IPS-20b (cell line): ENCODE measurements around the gene TET2.

Experiments used
- H3K27ac ChIP-seq: one replicate; pipeline ENCODE4 v1.5.1; 2013; ENCODE audit warnings: low read length
- H3K27me3 ChIP-seq: 2 replicates; pipeline ENCODE4 v1.6.1; 2013; ENCODE audit warnings: mild to moderate bottlenecking, low read length, inconsistent platforms; ENCODE audit not compliant: insufficient read depth
- H3K36me3 ChIP-seq: 2 replicates; pipeline ENCODE4 v1.6.1; 2013; ENCODE audit warnings: low read depth, mild to moderate bottlenecking, inconsistent platforms, low read length, moderate library complexity; ENCODE audit not compliant: insufficient read depth
- H3K4me1 ChIP-seq: 2 replicates; pipeline ENCODE4 v1.6.1; 2013; ENCODE audit warnings: mild to moderate bottlenecking, control low read depth, inconsistent platforms, low read length, moderate library complexity; ENCODE audit not compliant: insufficient read depth
- H3K4me3 ChIP-seq: 2 replicates; pipeline ENCODE4 v1.5.1; 2013; ENCODE audit warnings: mild to moderate bottlenecking, low read length, inconsistent platforms
- H3K9ac ChIP-seq: 2 replicates; pipeline ENCODE4 v1.6.1; 2013; ENCODE audit warnings: low read depth, mild to moderate bottlenecking, inconsistent platforms, low read length, moderate library complexity
- H3K9me3 ChIP-seq: 2 replicates; pipeline ENCODE4 v1.6.1; 2013; ENCODE audit warnings: mild to moderate bottlenecking, low read depth, low read length, inconsistent platforms; ENCODE audit not compliant: insufficient read depth

The TET2 gene

GRCh38 chr4:105186701-105187161 is 40.1 kb downstream of the TET2 start:
- Histone ChIP-seq H3K9me3 (no peaks in the 10 kb centered on the region), H3K36me3 (no peaks in the 10 kb centered on the region), H3K27me3 (no peaks in the 10 kb centered on the region), H3K9ac (no peak overlapping the region), H3K4me1 (peaks cover 4% of the 10 kb centered on the region), H3K27ac (no peak overlapping the region), H3K4me3 (no peak overlapping the region)

GRCh38 chr4:105189855-105190650 is 43.4 kb downstream of the TET2 start:
- H3K9me3 ChIP-seq = no peaks in the 10 kb centered on the region
- H3K4me3 ChIP-seq = no peak overlapping the region
- H3K4me1 ChIP-seq = peaks cover 6% of the 10 kb centered on the region
- H3K27ac ChIP-seq = no peak overlapping the region
- no peak overlapping the region for H3K9ac ChIP-seq
- H3K27me3 ChIP-seq = no peaks in the 10 kb centered on the region
- no peaks in the 10 kb centered on the region for H3K36me3 ChIP-seq

GRCh38 chr4:105191621-105192210 is 45.0 kb downstream of the TET2 start:
- Histone ChIP-seq H3K27ac (no peak overlapping the region), H3K9ac (no peak overlapping the region), H3K4me3 (no peak overlapping the region), H3K9me3 (no peaks in the 10 kb centered on the region), H3K4me1 (peaks cover 6% of the 10 kb centered on the region), H3K27me3 (no peaks in the 10 kb centered on the region), H3K36me3 (no peaks in the 10 kb centered on the region)

DNA sequence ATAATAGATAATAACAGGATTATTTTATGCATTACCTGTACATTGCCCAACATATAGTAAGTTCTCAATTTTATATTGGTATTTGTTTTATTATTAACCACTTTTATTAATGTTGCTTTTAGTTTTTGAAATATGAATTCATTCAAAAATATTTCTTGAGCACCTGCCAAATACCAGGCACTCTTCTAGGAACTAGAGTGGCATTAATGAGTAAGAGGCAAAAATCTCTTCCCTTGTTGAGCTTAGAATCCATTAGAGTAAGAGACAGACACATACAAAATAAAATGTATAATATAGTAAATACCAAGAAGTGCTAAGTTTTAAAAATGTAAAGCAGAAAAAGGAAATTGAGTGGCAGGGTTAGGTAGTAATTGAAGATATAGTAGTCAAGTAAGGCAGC is 45.8 kb downstream of the TET2 start:
- H3K27ac ChIP-seq = no peak overlapping the region
- no peak overlapping the region for H3K9ac ChIP-seq
- peaks cover 6% of the 10 kb centered on the region for H3K4me1 ChIP-seq

GRCh38 chr4:105192910-105193309 is 46.2 kb downstream of the TET2 start:
- Histone ChIP-seq H3K36me3 (no peaks in the 10 kb centered on the region), H3K27me3 (no peaks in the 10 kb centered on the region), H3K27ac (no peak overlapping the region), H3K9me3 (no peaks in the 10 kb centered on the region), H3K9ac (no peak overlapping the region), H3K4me3 (no peak overlapping the region), H3K4me1 (peaks cover 6% of the 10 kb centered on the region)

More for the DNA sequence above, 45.8 kb downstream of the TET2 start:
- Histone ChIP-seq H3K4me3 (no peak overlapping the region), H3K27me3 (no peaks in the 10 kb centered on the region), H3K36me3 (no peaks in the 10 kb centered on the region), H3K9me3 (no peaks in the 10 kb centered on the region)

DNA sequence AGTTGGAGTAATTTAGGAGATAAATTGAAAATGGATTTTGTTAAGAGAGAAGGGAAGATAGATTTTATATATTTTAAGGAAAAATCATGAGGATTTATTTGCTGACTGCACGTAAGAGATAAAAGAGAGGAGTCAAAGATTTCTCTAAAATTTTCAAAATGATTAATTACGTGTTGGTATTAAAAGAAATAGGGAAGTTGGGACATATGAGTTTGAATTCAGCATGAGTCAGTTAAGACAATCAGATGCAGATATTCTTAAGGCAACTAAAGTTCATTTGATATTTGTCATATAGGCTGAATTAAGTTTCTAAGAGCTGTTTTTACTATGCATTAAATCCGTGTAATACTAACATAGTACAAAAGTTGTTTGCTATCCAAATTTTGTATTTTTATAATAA is 46.9 kb downstream of the TET2 start:
- peaks cover 6% of the 10 kb centered on the region for H3K4me1 ChIP-seq
- H3K36me3 ChIP-seq = no peaks in the 10 kb centered on the region
- H3K9ac ChIP-seq = no peak overlapping the region
- H3K9me3 ChIP-seq = no peaks in the 10 kb centered on the region
- H3K27me3 ChIP-seq = no peaks in the 10 kb centered on the region
- no peak overlapping the region for H3K4me3 ChIP-seq
- no peak overlapping the region for H3K27ac ChIP-seq

DNA sequence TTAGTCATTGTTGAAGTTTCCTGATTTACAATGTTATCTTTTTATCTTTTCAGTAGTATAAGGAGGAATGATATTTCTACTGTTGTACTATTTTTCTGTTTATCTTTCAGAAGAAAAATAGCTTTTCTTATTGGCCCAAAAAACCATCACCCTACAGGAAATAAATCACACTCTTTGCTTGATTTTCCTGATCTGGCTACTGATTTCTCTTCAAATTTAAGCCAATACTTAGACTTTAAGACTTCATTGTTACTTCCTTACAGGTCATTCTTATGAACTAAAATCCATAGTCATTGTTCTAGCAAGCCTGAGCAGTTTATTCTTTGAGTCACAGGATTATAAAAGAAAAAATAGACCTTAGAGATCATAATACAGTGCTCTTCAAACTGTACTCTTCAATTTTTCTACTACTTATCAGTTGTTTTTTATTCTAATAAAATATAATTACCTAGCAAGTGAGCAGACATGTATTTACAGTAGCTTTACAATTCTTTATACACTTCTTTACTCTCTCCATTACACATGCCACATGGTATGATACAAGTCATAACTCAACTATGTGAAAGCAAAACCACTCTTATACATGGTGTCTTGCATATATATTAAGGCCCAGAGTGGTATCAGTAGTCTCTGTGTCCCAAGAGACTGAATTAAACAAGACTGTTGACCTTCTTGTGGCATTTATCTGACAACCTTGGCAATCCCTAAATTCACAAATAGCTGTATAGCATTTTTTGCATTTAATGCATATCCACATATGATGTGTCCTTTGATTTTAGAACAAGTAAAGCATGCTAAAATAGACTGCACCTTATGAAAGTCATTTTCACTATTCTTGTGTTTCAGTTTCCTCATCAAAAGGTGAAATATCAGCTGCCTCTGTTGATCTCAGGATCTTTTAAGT is 47.9 kb downstream of the TET2 start:
- no peaks in the 10 kb centered on the region for H3K9me3 ChIP-seq
- peaks cover 6% of the 10 kb centered on the region for H3K4me1 ChIP-seq
- H3K36me3 ChIP-seq = no peaks in the 10 kb centered on the region
- H3K9ac ChIP-seq = no peak overlapping the region
- H3K27me3 ChIP-seq = no peaks in the 10 kb centered on the region
- H3K4me3 ChIP-seq = no peak overlapping the region
- H3K27ac ChIP-seq = no peak overlapping the region

DNA sequence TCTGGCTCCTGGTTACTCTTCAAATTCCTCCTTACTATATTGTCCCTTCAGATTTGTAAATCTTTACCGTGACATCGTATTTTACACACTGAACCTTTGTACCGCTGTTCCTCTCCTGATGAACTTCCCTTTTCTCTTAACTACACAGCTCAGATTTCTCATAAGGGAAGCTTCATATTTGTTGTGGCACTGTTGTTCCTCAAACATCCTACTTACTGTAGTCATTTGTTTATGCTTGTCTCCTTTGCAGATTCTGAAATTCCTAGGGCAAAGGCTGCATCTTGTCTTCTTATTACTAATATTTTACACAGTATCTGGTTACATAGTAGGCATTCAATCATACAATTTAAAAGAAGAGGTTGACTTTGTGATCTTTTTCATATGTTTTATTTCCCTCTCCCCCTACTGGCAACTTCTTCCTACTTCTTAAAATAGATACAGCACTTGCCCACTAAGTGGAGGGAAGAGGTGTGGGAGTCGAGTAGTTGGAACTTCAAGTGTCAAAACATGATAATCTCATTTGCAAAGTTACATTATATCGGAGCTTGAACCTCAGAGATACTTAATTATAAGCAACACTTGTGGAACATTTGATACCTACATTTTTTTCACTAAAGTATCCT is 50.0 kb downstream of the TET2 start:
- H3K9me3 ChIP-seq = no peaks in the 10 kb centered on the region
- H3K36me3 ChIP-seq = no peaks in the 10 kb centered on the region
- H3K27ac ChIP-seq = no peak overlapping the region
- no peak overlapping the region for H3K9ac ChIP-seq
- H3K27me3 ChIP-seq = no peaks in the 10 kb centered on the region
- no peak overlapping the region for H3K4me3 ChIP-seq
- peaks cover 3% of the 10 kb centered on the region for H3K4me1 ChIP-seq

GRCh38 chr4:105197777-105198176 is 51.1 kb downstream of the TET2 start:
- Histone ChIP-seq H3K9ac (no peak overlapping the region), H3K4me1 (no peaks in the 10 kb centered on the region), H3K27ac (no peak overlapping the region)

DNA sequence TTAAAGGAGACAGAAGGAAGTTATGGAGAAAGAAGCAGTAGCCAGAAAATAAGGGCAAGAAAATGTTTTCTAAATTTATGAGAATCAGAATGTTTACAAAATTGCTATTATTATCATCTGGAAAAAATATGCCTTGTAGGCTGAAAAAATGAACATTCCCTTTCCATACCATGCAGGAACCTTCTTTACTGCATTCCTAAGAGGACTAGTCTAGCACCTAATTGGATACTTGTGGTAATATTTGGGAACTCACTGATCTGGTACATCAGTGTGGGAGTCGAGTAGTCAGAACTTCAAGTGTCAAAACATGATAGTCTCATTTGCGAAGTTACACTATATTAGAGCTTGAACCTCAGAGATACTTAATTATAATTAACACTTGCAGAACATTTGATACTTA is 51.9 kb downstream of the TET2 start:
- Histone ChIP-seq H3K27ac (no peak overlapping the region), H3K36me3 (no peaks in the 10 kb centered on the region), H3K9ac (no peak overlapping the region), H3K4me1 (no peaks in the 10 kb centered on the region), H3K9me3 (no peaks in the 10 kb centered on the region), H3K27me3 (no peaks in the 10 kb centered on the region), H3K4me3 (no peak overlapping the region)

More at GRCh38 chr4:105197777-105198176, 51.1 kb downstream of the TET2 start:
- H3K4me3 ChIP-seq = no peak overlapping the region
- no peaks in the 10 kb centered on the region for H3K9me3 ChIP-seq
- H3K36me3 ChIP-seq = no peaks in the 10 kb centered on the region
- H3K27me3 ChIP-seq = no peaks in the 10 kb centered on the region

- Histone ChIP-seq H3K36me3 (no peaks in the 10 kb centered on the region), H3K9me3 (no peaks in the 10 kb centered on the region), H3K4me3 (no peak overlapping the region), H3K27me3 (no peaks in the 10 kb centered on the region), H3K4me1 (peaks cover 19% of the 10 kb centered on the region), H3K27ac (no peak overlapping the region), H3K9ac (no peak overlapping the region)
Observed at GRCh38 chr4:105206214-105206613, 59.5 kb downstream of the TET2 start.
